Gastroesophageal sphincter (tissue), 4 donors: ENCODE measurements around the gene PLEKHG1. TPM values are rescaled to one million over a fixed set of nuclear protein-coding genes. Genes with fewer than 3 reads are reported as not detected.

ENCODE experiments used
- ATAC-seq: fragments of 150-250 bp; one replicate; pipeline ENCODE4 v1.9.1; 2016; ENCODE audit warnings: mild to moderate bottlenecking, moderate library complexity
- H3K27ac ChIP-seq, 4 donors: fragments of 200-600 bp; sonication (generic) in 3 of 4; 1 replicate in 3 of 4; 2 replicates in 1 of 4; pipeline ENCODE4 v1.5.1; 2016 to 2019
- H3K27me3 ChIP-seq: fragments of 200-600 bp; sonication (generic); one replicate; pipeline ENCODE4 v1.5.1; 2019
- H3K36me3 ChIP-seq, 2 donors: fragments of 200-600 bp; sonication (generic); one replicate each; pipeline ENCODE4 v1.5.1; 2019; ENCODE audit warnings: control low read depth in 1 of 2
- H3K4me1 ChIP-seq, 3 donors: fragments of 200-600 bp; sonication (generic); 1 replicate in 2 of 3; 2 replicates in 1 of 3; pipeline ENCODE4 v1.5.1; 2016 to 2019; ENCODE audit warnings: control low read depth in 2 of 3
- H3K4me3 ChIP-seq, 2 donors: fragments of 200-600 bp; sonication (generic); one replicate each; pipeline ENCODE4 v1.5.1; 2019; ENCODE audit warnings: mild to moderate bottlenecking in 1 of 2, moderate library complexity in 1 of 2
- H3K9me3 ChIP-seq, 3 donors: fragments of 200-600 bp; sonication (generic); one replicate each; pipeline ENCODE4 v1.5.1; 2017 to 2019; ENCODE audit warnings: control low read depth in 2 of 3
- CTCF ChIP-seq, 4 experiments: fragments of 200-600 bp in 2 of 4; fragments of 450-650 bp in 2 of 4; sonication (generic) in 1 of 4; IDR thresholded peaks; one replicate each; pipeline ENCODE4 v1.5.1; 2017 to 2019; ENCODE audit warnings: antibody characterized with exemption in 4 of 4, mild to moderate bottlenecking in 2 of 4, moderate library complexity in 2 of 4
- EP300 ChIP-seq: sonication (generic); formaldehyde crosslinking; IDR thresholded peaks from one replicate; pipeline ENCODE4 v1.6.1; 2017; ENCODE audit warnings: antibody characterized with exemption, mild to moderate bottlenecking
- POLR2A ChIP-seq, 2 donors: fragments of 450-650 bp; IDR thresholded peaks; one replicate each; pipeline ENCODE4 v1.6.1; 2017; ENCODE audit warnings: antibody characterized with exemption in 2 of 2, mild to moderate bottlenecking in 2 of 2, moderate library complexity in 1 of 2
- POLR2AphosphoS5 ChIP-seq: sonication (generic); formaldehyde crosslinking; IDR thresholded peaks from one replicate; pipeline ENCODE4 v1.6.1; 2017; ENCODE audit warnings: antibody characterized with exemption
- WGBS, 2 donors: methylation state at CpG; one replicate each; pipeline ENCODE4 v1.1.5; 2018; ENCODE audit warnings: low coverage in 1 of 2; 5-methylcytosine and 5-hydroxymethylcytosine counted together
- total RNA-seq, 4 donors: library from RNA; depleted of rRNA; stranded (reverse); fragments of >200 nt; gene quantifications; one replicate each; pipeline ENCODE4 v1.1.0, GENCODE V29; 2016

Gene PLEKHG1
- total RNA-seq, 4 donors from 2014 or later: 4.2 to 14.7 (median 13.9) TPM

GRCh38 chr6:150646228-150646627 is 46.5 kb downstream of the PLEKHG1 start:
- Histone ChIP-seq H3K27me3 (no peaks in the 10 kb centered on the region), H3K4me3 (no peak overlapping the region), H3K4me1 (peaks cover 0 to 15% (median 0%) of the 10 kb centered on the region in 3 donors), H3K9me3 (no peaks in the 10 kb centered on the region), H3K36me3 (no peaks in the 10 kb centered on the region), H3K27ac (no peak overlapping the region)
- WGBS, 2 donors: 86 to 94% methylated on average over 1 to 2 of the region's 2 CpGs
- no peak for TF ChIP-seq CTCF (IDR thresholded peaks at IDR 0.05)
- ATAC-seq: no peak

- ATAC-seq: no peak
- Histone ChIP-seq H3K27ac (no peak overlapping the region), H3K36me3 (no peaks in the 10 kb centered on the region), H3K9me3 (no peaks in the 10 kb centered on the region), H3K4me1 (peaks cover 0 to 9% (median 0%) of the 10 kb centered on the region in 3 donors), H3K27me3 (no peaks in the 10 kb centered on the region), H3K4me3 (no peak overlapping the region)
- TF ChIP-seq POLR2AphosphoS5 (no peak), CTCF (IDR thresholded peaks at IDR 0.05) (no peak), POLR2A (IDR thresholded peaks at IDR 0.05) (no peak), EP300 (no peak)
- 78 to 95% methylated on average over 3 of the region's 3 CpGs for WGBS, 2 donors
These were observed 47.4 kb downstream of the PLEKHG1 start for GRCh38 chr6:150647051-150647450.

Other genes starting within 250 kb of the PLEKHG1 start
- gene IYD, start 230.9 kb upstream of the PLEKHG1 start, total RNA-seq: not detected